Gastrocnemius medialis (tissue), 4 donors: ENCODE measurements around the gene PHF21B. TPM values are rescaled to one million over a fixed set of nuclear protein-coding genes. Genes with fewer than 3 reads are reported as not detected.

Experiments used
- ATAC-seq, 2 donors: fragments of 150-250 bp; one replicate each; pipeline ENCODE4 v1.9.1; 2016
- DNase-seq, 2 donors: peaks; one replicate each; pipeline ENCODE4 v3.0.0-alpha.2; 2019
- H3K27ac ChIP-seq, 4 donors: fragments of 200-600 bp; sonication (generic); 1 replicate in 1 of 4; 2 replicates in 3 of 4; pipeline ENCODE4 v1.5.1; 2016 to 2018; ENCODE audit warnings: mild to moderate bottlenecking in 2 of 4, moderate library complexity in 1 of 4
- H3K27me3 ChIP-seq, 3 donors: fragments of 200-600 bp; sonication (generic) in 2 of 3; 1 replicate in 1 of 3; 2 replicates in 2 of 3; pipeline versions ENCODE4 v1.5.1 to v1.6.0; 2016 to 2019; ENCODE audit warnings: mild to moderate bottlenecking in 1 of 3, moderate library complexity in 1 of 3
- H3K36me3 ChIP-seq, 2 donors: fragments of 200-600 bp; sonication (generic) in 1 of 2; one replicate each; pipeline ENCODE4 v1.5.1; 2017 to 2018
- H3K4me1 ChIP-seq, 2 donors: fragments of 200-600 bp; sonication (generic) in 1 of 2; one replicate each; pipeline ENCODE4 v1.5.1; 2016 to 2017; ENCODE audit warnings: mild to moderate bottlenecking in 2 of 2
- H3K4me3 ChIP-seq, 4 donors: fragments of 200-600 bp; sonication (generic) in 3 of 4; 1 replicate in 1 of 4; 2 replicates in 3 of 4; pipeline ENCODE4 v1.5.1; 2016 to 2019; ENCODE audit warnings: mild to moderate bottlenecking in 2 of 4
- H3K9me3 ChIP-seq, 3 donors: fragments of 200-600 bp; sonication (generic) in 2 of 3; 1 replicate in 1 of 3; 2 replicates in 2 of 3; pipeline ENCODE4 v1.5.1; 2016 to 2019
- POLR2A ChIP-seq, 2 donors: fragments of 450-650 bp; IDR thresholded peaks; one replicate each; pipeline ENCODE4 v1.6.1; 2017; ENCODE audit warnings: antibody characterized with exemption in 2 of 2, mild to moderate bottlenecking in 2 of 2, moderate library complexity in 2 of 2
- in situ Hi-C, 4 donors: fragments of 200-750 bp; cut with MboI; loops; one replicate each; pipeline versions ENCODE4 v1.15.0 to v1.8.0; 2017; ENCODE audit warnings: low sequenced_read_pairs in 4 of 4
- intact Hi-C: fragments of 100-400 bp; cut with DNase I; formaldehyde crosslinking; loops from one replicate; pipeline ENCODE4 v1.15.1; 2023; ENCODE audit warnings: low total_unique reads
- total RNA-seq, 4 donors: library from RNA; depleted of rRNA; stranded (reverse); fragments of >200 nt; gene quantifications; one replicate each; pipeline versions ENCODE4 v1.1.0 to v1.2.3, GENCODE V29; 2016
- TF ChIP-seq, protein P1 (sequence below), 5 experiments: fragments of 450-650 bp in 3 of 5; fragments of 200-600 bp in 2 of 5; sonication (generic) in 2 of 5; IDR thresholded peaks in 4 of 5; conservative IDR thresholded peaks in 1 of 5; 1 replicate in 4 of 5; 2 replicates in 1 of 5; pipeline ENCODE4 v1.5.1; 2016 to 2019; ENCODE audit warnings: antibody characterized with exemption in 5 of 5, mild to moderate bottlenecking in 3 of 5, moderate library complexity in 3 of 5

PHF21B gene
- total RNA-seq, 4 donors from 2014 or later, result 0.07 TPM; not detected in 3

DNA sequence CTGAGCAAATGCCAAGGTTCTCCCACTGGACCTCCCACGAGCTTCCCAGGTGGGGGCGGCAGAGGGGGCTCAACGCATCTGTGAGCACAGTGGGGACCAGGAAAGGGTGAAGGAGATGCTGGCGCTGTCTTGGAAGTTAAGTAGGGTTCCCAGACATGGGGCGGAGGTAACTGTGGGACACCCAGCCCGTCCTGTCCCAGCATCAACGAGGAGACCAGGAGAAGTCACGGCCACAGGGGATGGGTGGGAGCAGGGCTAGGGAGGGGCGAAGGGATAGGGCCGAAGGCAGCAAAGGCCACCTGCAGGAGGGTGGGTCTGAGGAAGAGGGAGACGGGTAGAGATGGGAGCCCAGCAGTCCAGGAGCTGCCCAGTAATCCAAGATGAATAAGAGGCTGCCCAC is 70.4 kb downstream of the PHF21B start:
- H3K4me3 ChIP-seq, result no peak overlapping the region
- DNase-seq (no peak), ATAC-seq (no peak)
- H3K9me3 ChIP-seq, result no peaks in the 10 kb centered on the region
- no peaks in the 10 kb centered on the region for H3K36me3 ChIP-seq
- H3K27ac ChIP-seq, result no peak overlapping the region
- TF ChIP-seq, protein P1, sequence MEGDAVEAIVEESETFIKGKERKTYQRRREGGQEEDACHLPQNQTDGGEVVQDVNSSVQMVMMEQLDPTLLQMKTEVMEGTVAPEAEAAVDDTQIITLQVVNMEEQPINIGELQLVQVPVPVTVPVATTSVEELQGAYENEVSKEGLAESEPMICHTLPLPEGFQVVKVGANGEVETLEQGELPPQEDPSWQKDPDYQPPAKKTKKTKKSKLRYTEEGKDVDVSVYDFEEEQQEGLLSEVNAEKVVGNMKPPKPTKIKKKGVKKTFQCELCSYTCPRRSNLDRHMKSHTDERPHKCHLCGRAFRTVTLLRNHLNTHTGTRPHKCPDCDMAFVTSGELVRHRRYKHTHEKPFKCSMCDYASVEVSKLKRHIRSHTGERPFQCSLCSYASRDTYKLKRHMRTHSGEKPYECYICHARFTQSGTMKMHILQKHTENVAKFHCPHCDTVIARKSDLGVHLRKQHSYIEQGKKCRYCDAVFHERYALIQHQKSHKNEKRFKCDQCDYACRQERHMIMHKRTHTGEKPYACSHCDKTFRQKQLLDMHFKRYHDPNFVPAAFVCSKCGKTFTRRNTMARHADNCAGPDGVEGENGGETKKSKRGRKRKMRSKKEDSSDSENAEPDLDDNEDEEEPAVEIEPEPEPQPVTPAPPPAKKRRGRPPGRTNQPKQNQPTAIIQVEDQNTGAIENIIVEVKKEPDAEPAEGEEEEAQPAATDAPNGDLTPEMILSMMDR (IDR thresholded peaks at IDR 0.05 in 4 of 5, conservative IDR thresholded peaks at IDR 0.05 in 1 of 5), result no peak
- no peak for TF ChIP-seq POLR2A (IDR thresholded peaks at IDR 0.05)
- peaks cover 0 to 8% (median 0%) of the 10 kb centered on the region in 3 donors for H3K27me3 ChIP-seq
- in situ Hi-C loops (no loop called here), intact Hi-C loops (no loop called here)
- no peaks in the 10 kb centered on the region for H3K4me1 ChIP-seq

DNA sequence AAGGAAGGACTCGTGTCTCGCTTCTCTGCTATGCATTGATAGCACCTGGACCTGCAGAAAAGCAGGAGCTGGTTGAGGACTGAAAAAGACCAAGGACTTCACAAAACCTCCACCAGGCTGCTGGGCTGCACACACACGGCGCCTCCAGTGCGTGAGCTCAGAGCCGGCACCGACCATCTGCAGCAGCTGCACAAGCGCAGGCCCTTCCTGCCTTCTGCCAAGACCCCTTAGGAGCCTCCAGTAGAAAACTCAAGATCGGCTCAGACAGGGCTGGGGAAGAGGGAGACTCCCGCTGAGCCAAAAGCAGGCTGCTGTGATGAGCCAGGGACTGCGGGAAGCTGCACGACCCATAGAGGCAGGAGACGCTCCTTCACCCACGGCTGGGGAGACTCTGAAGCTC is 70.9 kb downstream of the PHF21B start:
- no peak overlapping the region for H3K4me3 ChIP-seq
- H3K9me3 ChIP-seq, result no peaks in the 10 kb centered on the region
- no peaks in the 10 kb centered on the region for H3K4me1 ChIP-seq
- ATAC-seq (no peak), DNase-seq (no peak)
- peaks cover 0 to 8% (median 0%) of the 10 kb centered on the region in 3 donors for H3K27me3 ChIP-seq
- no peaks in the 10 kb centered on the region for H3K36me3 ChIP-seq
- no peak overlapping the region for H3K27ac ChIP-seq
- intact Hi-C loops, result no loop called here
- in situ Hi-C loops, result no loop called here
- no peak for TF ChIP-seq POLR2A (IDR thresholded peaks at IDR 0.05)
- TF ChIP-seq, protein P1 (IDR thresholded peaks at IDR 0.05 in 4 of 5, conservative IDR thresholded peaks at IDR 0.05 in 1 of 5), result no peak

DNA sequence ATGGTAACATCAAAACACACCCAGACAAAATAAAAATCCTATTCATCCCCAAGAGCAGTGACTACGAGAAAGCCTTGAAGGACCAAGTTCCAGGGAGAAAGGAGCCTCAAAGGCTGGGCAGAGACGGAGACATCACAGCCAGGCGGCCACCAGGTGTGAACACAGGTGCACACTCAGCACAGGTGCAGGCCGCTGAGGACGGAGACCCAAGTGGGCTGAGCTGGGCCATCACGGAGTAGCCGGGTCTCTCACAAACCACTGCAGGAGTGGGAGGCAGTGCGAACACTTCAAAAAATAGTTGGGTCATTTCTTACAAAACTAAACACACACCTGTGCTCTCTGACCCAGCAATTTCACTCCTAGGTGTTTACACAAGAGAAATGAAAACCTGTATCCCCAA is 72.6 kb downstream of the PHF21B start:
- DNase-seq, result no peak

DNA sequence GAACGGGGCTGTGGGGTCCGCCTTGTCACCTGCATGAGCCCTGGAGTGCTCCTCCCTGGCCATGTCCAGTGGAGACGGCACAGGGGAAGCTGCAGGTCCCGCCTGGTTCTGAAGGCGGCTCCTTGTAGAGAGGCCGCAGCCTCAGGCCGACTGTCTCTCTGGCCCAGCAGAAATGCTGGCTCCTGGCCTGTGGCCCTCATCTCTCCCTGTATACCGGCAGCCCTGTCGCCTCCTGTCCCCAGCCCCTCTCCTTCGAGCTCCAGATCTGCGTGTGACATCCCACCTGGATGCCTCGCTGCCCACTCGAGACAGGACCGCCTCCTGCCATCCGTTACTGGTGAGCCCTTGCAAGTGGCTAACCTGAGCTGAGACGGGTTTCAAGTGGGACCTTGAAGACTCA is 73.6 kb downstream of the PHF21B start:
- intact Hi-C loops, result no loop called here
- H3K9me3 ChIP-seq, result no peaks in the 10 kb centered on the region
- TF ChIP-seq, protein P1 (IDR thresholded peaks at IDR 0.05 in 4 of 5, conservative IDR thresholded peaks at IDR 0.05 in 1 of 5), result no peak
- TF ChIP-seq POLR2A (IDR thresholded peaks at IDR 0.05), result no peak
- H3K36me3 ChIP-seq, result no peaks in the 10 kb centered on the region
- DNase-seq (no peak), ATAC-seq (no peak)
- peaks cover 0 to 8% (median 0%) of the 10 kb centered on the region in 3 donors for H3K27me3 ChIP-seq
- H3K27ac ChIP-seq, result no peak overlapping the region
- in situ Hi-C loops, result no loop called here
- H3K4me3 ChIP-seq, result no peak overlapping the region
- no peaks in the 10 kb centered on the region for H3K4me1 ChIP-seq

More for the DNA sequence above, 72.6 kb downstream of the PHF21B start:
- no peak overlapping the region for H3K4me3 ChIP-seq
- in situ Hi-C loops (no loop called here), intact Hi-C loops (no loop called here)
- no peaks in the 10 kb centered on the region for H3K36me3 ChIP-seq
- no peak for ATAC-seq
- H3K9me3 ChIP-seq, result no peaks in the 10 kb centered on the region
- TF ChIP-seq, protein P1 (IDR thresholded peaks at IDR 0.05 in 4 of 5, conservative IDR thresholded peaks at IDR 0.05 in 1 of 5), result no peak
- no peak for TF ChIP-seq POLR2A (IDR thresholded peaks at IDR 0.05)
- H3K4me1 ChIP-seq, result no peaks in the 10 kb centered on the region
- H3K27ac ChIP-seq, result no peak overlapping the region
- H3K27me3 ChIP-seq, result peaks cover 0 to 8% (median 0%) of the 10 kb centered on the region in 3 donors

DNA sequence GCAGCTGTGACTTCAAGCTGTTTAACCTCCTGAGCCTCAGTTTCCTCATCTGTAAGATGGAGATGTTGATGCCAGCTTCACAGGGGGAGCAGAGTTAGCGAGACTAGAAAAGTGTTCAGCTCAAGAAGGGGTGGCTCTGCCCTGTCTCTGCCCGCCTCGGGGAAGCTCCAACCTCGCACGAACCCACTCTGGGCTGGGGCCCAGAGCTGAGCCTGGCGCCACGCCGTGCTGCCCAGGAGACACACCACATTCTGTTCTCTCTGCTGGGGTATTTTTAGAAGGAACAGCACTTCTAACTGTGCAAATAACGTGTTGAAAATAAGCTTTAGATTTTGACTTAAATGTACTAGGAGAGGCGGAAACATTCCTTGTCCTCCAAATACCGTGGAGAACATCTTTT is 74.1 kb downstream of the PHF21B start:
- Histone ChIP-seq H3K4me3 (no peak overlapping the region), H3K27ac (no peak overlapping the region), H3K4me1 (no peaks in the 10 kb centered on the region), H3K27me3 (peaks cover 0 to 8% (median 0%) of the 10 kb centered on the region in 3 donors), H3K9me3 (no peaks in the 10 kb centered on the region), H3K36me3 (no peaks in the 10 kb centered on the region)
- no peak for DNase-seq
- intact Hi-C loops (no loop called here), in situ Hi-C loops (no loop called here)
- no peak for ATAC-seq
- TF ChIP-seq POLR2A (IDR thresholded peaks at IDR 0.05), result no peak
- TF ChIP-seq, protein P1 (IDR thresholded peaks at IDR 0.05 in 4 of 5, conservative IDR thresholded peaks at IDR 0.05 in 1 of 5), result no peak
